Mucosa of stomach (tissue), 1 donor: ENCODE measurements around the gene ATG13.

Experiments used
- H3K27me3 ChIP-seq: one replicate; pipeline ENCODE4 v1.7.0; 2013; ENCODE audit warnings: mild to moderate bottlenecking, low read length; ENCODE audit not compliant: control insufficient read depth, insufficient read depth
- H3K36me3 ChIP-seq: one replicate; pipeline ENCODE4 v1.7.0; 2013; ENCODE audit warnings: low read length; ENCODE audit not compliant: control insufficient read depth, insufficient read depth
- H3K4me1 ChIP-seq: one replicate; pipeline ENCODE4 v1.7.0; 2013; ENCODE audit warnings: mild to moderate bottlenecking, low read length; ENCODE audit not compliant: control insufficient read depth, insufficient read depth
- H3K4me3 ChIP-seq: one replicate; pipeline ENCODE4 v1.7.0; 2013; ENCODE audit warnings: low read length
- H3K9ac ChIP-seq: one replicate; pipeline ENCODE4 v1.7.0; 2013; ENCODE audit warnings: mild to moderate bottlenecking, low read length, moderate library complexity
- H3K9me3 ChIP-seq: one replicate; pipeline ENCODE4 v1.7.0; 2013; ENCODE audit warnings: mild to moderate bottlenecking, low read length, moderate library complexity; ENCODE audit not compliant: control insufficient read depth
- donor health status: Pancreatic carcinoma.

ATG13 gene

DNA sequence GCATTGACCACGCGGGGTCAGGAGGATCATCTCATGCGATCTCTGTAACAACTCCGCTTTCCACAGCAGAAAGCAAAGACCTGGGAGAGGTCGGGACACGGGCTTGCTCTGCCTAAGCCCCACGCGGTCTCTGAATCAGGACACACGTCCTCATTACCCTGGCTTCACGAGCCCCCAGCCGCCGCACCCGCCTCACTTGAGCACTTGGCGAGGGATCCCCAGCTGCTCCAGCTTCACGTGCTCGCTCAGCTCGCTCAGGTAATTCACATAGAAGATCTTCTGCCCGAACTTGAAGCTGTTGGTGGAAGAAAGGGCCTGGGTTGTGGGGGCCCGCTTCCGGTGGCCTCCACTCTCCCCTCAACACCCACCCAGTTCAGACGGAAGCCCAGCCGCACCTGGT is 63.5 kb downstream of the ATG13 start:
- Histone ChIP-seq H3K27me3 (no peaks in the 10 kb centered on the region), H3K4me1 (peaks cover 6% of the 10 kb centered on the region), H3K36me3 (peaks cover 33% of the 10 kb centered on the region), H3K9ac (no peak overlapping the region), H3K4me3 (no peak overlapping the region), H3K9me3 (no peaks in the 10 kb centered on the region)

GRCh38 chr11:46681814-46682213 is 64.5 kb downstream of the ATG13 start:
- Histone ChIP-seq H3K4me3 (no peak overlapping the region), H3K36me3 (peaks cover 35% of the 10 kb centered on the region)

GRCh38 chr11:46682773-46683752 is 65.7 kb downstream of the ATG13 start:
- Histone ChIP-seq H3K4me1 (peaks cover 8% of the 10 kb centered on the region), H3K9ac (no peak overlapping the region), H3K36me3 (peaks cover 41% of the 10 kb centered on the region), H3K4me3 (no peak overlapping the region), H3K9me3 (no peaks in the 10 kb centered on the region), H3K27me3 (no peaks in the 10 kb centered on the region)

More at GRCh38 chr11:46681814-46682213, 64.5 kb downstream of the ATG13 start:
- no peaks in the 10 kb centered on the region for H3K27me3 ChIP-seq
- no peaks in the 10 kb centered on the region for H3K9me3 ChIP-seq
- peaks cover under 1% of the 10 kb centered on the region for H3K4me1 ChIP-seq
- no peak overlapping the region for H3K9ac ChIP-seq

DNA sequence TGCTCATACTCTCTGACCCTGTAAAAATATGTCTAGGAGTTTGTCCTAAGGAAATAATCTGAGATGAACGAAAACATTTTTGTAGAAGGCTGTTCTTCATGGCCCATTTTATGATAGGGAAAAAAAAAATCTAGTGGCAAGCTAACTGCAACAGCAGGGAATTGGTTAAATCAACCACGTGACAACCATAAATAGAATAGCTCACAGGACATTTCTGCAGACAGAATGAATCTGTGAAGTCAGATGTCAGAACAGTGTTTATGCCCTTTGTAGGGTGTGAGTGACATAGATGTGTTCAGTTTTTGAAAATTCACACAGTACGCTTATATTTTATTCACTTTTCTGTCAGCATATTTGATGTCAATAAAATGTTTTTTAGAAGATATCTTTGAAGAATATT is 67.0 kb downstream of the ATG13 start:
- H3K4me1 ChIP-seq, result peaks cover 8% of the 10 kb centered on the region
- H3K36me3 ChIP-seq, result peaks cover 39% of the 10 kb centered on the region
- no peak overlapping the region for H3K9ac ChIP-seq

DNA sequence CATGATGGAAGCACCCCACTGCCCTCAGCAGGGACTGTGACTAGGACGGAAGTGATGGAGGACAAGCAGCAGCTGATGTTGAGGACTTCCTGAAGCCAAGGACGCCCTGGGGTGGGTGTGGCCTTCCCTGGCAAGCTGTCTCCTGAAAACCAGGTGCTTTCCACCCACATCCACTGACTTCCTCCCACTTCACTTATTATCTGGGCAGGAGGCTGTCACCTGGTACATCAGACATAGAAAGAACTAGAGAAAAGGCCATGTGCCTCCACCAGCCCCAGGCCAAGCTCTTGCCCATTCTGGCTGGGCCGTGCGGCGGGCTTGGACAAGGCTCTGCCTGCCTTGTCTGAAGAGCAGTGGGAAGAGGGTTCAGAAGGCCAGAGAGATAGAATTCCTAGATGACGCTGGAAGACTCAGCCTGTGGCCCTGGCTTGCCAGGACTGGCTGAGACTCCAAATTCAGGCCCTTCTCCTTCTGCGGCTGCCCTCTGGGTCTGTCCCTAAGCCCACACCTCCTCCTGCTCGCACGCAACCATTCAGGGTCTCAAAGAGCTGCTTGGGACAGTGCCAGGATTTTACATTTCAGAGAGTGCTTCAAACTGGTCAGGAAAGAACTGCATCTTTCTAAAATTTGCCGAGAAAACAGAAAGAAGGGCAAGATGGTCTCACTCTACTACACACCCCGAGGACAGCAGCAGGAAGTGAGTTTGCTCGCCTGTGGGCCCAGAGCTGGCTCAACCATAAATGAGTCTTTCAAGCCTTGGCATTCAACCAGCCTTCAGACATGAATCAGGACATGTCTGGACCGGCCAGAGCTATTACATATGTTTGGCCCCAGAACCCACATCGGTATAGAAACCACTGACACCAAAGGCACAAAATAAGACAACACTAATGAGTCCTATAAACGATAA is 69.8 kb downstream of the ATG13 start:
- peaks cover 17% of the 10 kb centered on the region for H3K36me3 ChIP-seq
- peaks cover 8% of the 10 kb centered on the region for H3K4me1 ChIP-seq
- H3K9me3 ChIP-seq, result no peaks in the 10 kb centered on the region
- H3K4me3 ChIP-seq, result no peak overlapping the region
- no peaks in the 10 kb centered on the region for H3K27me3 ChIP-seq
- no peak overlapping the region for H3K9ac ChIP-seq

More for the DNA sequence above, 67.0 kb downstream of the ATG13 start:
- no peaks in the 10 kb centered on the region for H3K9me3 ChIP-seq
- no peak overlapping the region for H3K4me3 ChIP-seq
- H3K27me3 ChIP-seq, result no peaks in the 10 kb centered on the region

DNA sequence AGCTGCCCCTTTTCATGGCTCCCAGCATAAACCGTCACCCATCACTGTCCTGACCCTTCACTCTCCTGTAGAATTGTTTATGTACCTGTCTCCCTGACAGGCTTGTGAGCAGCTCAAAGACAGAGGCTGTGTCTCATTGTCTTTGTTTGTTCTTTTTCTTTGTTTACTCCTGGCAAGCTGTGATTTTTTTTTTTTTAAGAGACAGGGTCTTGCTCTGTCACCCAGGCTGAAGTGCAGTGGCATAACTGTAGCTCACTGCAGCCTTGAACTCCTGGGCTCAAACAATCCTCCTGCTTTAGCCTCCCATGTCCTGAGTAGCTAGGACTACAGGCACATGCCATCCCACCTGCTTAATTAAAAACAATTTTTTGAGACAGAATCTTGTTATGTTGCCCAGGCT is 73.3 kb downstream of the ATG13 start:
- no peak overlapping the region for H3K9ac ChIP-seq
- H3K4me3 ChIP-seq, result no peak overlapping the region
- peaks cover 19% of the 10 kb centered on the region for H3K4me1 ChIP-seq
- H3K27me3 ChIP-seq, result no peaks in the 10 kb centered on the region
- peaks cover 41% of the 10 kb centered on the region for H3K36me3 ChIP-seq
- H3K9me3 ChIP-seq, result no peaks in the 10 kb centered on the region

GRCh38 chr11:46692450-46692849 is 75.1 kb downstream of the ATG13 start:
- Histone ChIP-seq H3K4me1 (peaks cover 19% of the 10 kb centered on the region), H3K9ac (no peak overlapping the region), H3K4me3 (no peak overlapping the region), H3K36me3 (peaks cover 33% of the 10 kb centered on the region), H3K9me3 (no peaks in the 10 kb centered on the region), H3K27me3 (no peaks in the 10 kb centered on the region)

DNA sequence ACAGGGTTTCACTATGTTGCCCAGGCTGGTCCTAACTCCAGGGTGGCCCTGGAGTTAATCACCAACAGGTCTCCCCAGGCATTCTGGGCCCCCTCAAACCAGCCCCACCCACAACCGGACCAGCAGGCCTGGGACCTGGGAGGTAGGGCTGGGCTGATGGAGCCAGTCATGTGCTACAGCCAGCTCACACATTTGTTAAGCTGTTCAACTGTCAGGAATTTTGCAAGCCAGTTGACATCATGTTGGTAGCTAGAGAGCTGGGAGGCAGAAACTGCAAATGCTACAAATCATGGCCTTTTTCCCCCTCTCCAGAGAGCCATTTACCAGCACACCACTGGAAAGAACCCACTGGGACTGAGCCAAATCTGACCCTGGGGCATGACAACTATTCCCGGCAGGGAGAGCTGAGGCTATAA is 76.3 kb downstream of the ATG13 start:
- Histone ChIP-seq H3K27me3 (no peaks in the 10 kb centered on the region), H3K9me3 (no peaks in the 10 kb centered on the region), H3K36me3 (peaks cover 25% of the 10 kb centered on the region), H3K4me1 (peaks cover 27% of the 10 kb centered on the region), H3K4me3 (no peak overlapping the region), H3K9ac (no peak overlapping the region)

DNA sequence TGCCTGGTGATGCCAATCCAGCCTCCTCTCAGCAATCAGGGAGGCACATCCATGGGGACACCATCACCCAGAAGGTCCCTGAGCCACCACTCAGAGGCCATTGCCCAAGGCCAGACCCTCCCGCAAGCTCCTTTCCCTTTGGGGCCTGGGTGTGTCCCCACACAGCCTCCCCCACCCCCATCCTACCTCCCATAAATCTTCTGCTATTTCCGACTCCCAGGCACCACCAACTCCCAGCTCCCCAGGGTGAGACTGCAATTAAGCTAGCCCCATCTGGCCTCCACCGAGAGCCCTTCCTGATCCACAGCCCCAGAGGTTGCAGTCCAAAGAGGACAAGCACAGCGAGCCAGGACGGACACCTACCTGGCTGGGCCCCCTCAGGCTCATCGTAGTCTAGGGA is 76.7 kb downstream of the ATG13 start:
- Histone ChIP-seq H3K36me3 (peaks cover 25% of the 10 kb centered on the region), H3K4me1 (peaks cover 31% of the 10 kb centered on the region), H3K9ac (no peak overlapping the region), H3K4me3 (no peak overlapping the region), H3K27me3 (no peaks in the 10 kb centered on the region), H3K9me3 (no peaks in the 10 kb centered on the region)

DNA sequence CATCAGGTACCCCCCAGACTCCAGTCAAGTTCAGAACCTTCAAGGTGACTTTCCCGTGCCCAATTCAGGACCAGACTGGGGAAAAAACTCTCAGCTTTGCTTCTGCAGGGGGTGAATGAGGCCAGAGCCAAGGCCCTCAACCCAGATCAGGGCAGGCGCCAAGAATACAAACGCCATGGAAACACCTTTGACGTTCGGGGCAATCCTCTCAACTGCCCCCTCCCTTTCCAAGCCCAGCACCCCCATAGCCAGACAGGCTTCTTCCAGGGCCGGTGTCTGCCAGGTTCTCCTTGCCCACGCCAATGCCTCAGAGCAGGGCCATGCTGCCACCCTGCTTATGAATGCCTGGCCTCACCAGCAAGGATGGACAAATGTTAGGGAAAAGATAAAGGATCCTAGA is 77.3 kb downstream of the ATG13 start:
- peaks cover 31% of the 10 kb centered on the region for H3K4me1 ChIP-seq
- H3K9ac ChIP-seq, result no peak overlapping the region
- peaks cover 25% of the 10 kb centered on the region for H3K36me3 ChIP-seq
- H3K9me3 ChIP-seq, result no peaks in the 10 kb centered on the region
- H3K27me3 ChIP-seq, result no peaks in the 10 kb centered on the region
- H3K4me3 ChIP-seq, result no peak overlapping the region

DNA sequence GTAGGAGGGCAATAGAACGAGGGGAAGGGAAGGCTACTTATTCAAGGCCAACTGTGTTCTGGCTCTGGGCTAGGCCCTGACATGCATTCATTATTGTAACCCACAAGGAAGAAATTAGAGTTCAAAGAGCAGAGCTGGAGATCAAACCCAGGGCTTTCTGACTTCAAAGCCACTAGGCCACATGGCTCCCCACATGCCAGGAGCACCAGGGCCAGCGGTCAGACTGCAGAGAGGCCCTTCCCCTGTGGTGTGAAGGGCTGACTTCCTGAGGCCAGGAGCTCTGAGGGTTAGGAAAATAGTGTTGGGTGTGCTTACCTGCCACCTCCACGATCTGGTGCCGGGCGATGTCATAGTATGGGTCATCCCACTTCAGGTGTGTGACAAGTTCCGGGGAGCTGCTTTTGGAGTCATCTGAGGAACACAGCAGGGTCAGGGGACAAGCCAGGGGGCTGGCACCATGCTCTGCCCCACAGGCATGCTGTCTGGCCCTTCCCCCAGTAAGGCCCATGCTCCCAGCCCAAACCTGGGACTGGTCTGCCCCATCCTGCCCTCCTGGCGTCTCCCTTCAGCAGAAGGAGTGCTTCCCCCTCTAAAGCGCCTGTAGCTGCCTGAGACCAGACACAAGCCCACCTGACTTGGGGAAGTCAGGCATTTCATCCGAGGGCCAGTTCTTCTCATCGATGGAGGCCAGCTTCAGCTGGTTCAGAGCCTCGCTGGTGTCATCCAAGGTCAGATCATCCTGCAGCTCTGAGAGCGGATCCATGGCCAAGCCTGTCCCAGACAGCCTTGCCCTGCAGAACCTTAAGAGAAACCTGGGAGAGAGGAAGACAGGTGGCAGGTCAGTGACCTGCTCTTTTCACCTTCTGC is 78.2 kb downstream of the ATG13 start:
- no peak overlapping the region for H3K4me3 ChIP-seq
- H3K36me3 ChIP-seq, result peaks cover 25% of the 10 kb centered on the region
- no peaks in the 10 kb centered on the region for H3K27me3 ChIP-seq
- H3K9ac ChIP-seq, result no peak overlapping the region
- peaks cover 31% of the 10 kb centered on the region for H3K4me1 ChIP-seq
- no peaks in the 10 kb centered on the region for H3K9me3 ChIP-seq
